GM23338 (cell line): ENCODE measurements around the gene ICAM2. TPM values are rescaled to one million over a fixed set of nuclear protein-coding genes. Genes with fewer than 3 reads are reported as not detected.

Experiments used
- ATAC-seq: fragments of 200-7000 bp; cut with Tn5 transposase; 3 replicates; pipeline ENCODE4 v1.9.1; 2020
- DNase-seq: peaks from one replicate; pipeline ENCODE4 v3.0.0-alpha.2; 2015; ENCODE audit warnings: low spot score
- H2AFZ ChIP-seq: fragments of 200-600 bp; sonication (generic); 2 replicates; pipeline ENCODE4 v1.8.0; 2016; ENCODE audit warnings: antibody characterized with exemption, mild to moderate bottlenecking, moderate library complexity
- H3F3A ChIP-seq: fragments of 200-600 bp; sonication (generic); replicated peaks from 2 replicates; pipeline ENCODE4 v1.8.0; 2017; ENCODE audit warnings: antibody characterized with exemption, mixed run types, low read depth
- H3K27ac ChIP-seq: fragments of 200-600 bp; sonication (generic); 2 replicates; pipeline ENCODE4 v1.6.1; 2016; ENCODE audit warnings: low read depth
- H3K27me3 ChIP-seq: fragments of 200-600 bp; sonication (generic); 2 replicates; pipeline ENCODE4 v1.8.0; 2016; ENCODE audit warnings: mild to moderate bottlenecking, mixed run types, moderate library complexity; ENCODE audit not compliant: insufficient read depth
- H3K36me3 ChIP-seq: fragments of 200-600 bp; sonication (generic); 2 replicates; pipeline ENCODE4 v1.8.0; 2016; ENCODE audit warnings: mild to moderate bottlenecking; ENCODE audit not compliant: insufficient read depth
- H3K4me1 ChIP-seq: fragments of 200-600 bp; sonication (generic); 2 replicates; pipeline ENCODE4 v1.8.0; 2016; ENCODE audit warnings: mild to moderate bottlenecking, moderate library complexity; ENCODE audit not compliant: insufficient read depth
- H3K4me2 ChIP-seq: fragments of 200-600 bp; sonication (generic); 2 replicates; pipeline ENCODE4 v1.7.1; 2017; ENCODE audit warnings: mixed run types
- H3K4me3 ChIP-seq: fragments of 200-600 bp; sonication (generic); 2 replicates; pipeline ENCODE4 v1.6.1; 2016; ENCODE audit warnings: mixed run types
- H3K79me2 ChIP-seq: fragments of 200-600 bp; sonication (generic); replicated peaks from 2 replicates; pipeline ENCODE4 v1.8.0; 2017; ENCODE audit warnings: mild to moderate bottlenecking; ENCODE audit not compliant: insufficient read depth
- H3K9me2 ChIP-seq: fragments of 200-600 bp; sonication (generic); 2 replicates; pipeline ENCODE4 v1.8.0; 2017; ENCODE audit not compliant: insufficient read depth
- H4K20me1 ChIP-seq: fragments of 200-600 bp; sonication (generic); replicated peaks from 2 replicates; pipeline ENCODE4 v1.8.0; 2017; ENCODE audit warnings: mild to moderate bottlenecking; ENCODE audit not compliant: insufficient read depth
- H3K27ac Mint-ChIP-seq: 2 replicates; pipeline ENCODE4 v1.8.0; 2020; ENCODE audit warnings: inconsistent platforms, mild to moderate bottlenecking, moderate library complexity, mixed read lengths
- H3K27me3 Mint-ChIP-seq: 3 replicates; pipeline ENCODE4 v1.8.0; 2022; ENCODE audit warnings: low read depth, mild to moderate bottlenecking, moderate library complexity, mixed read lengths, inconsistent platforms; ENCODE audit not compliant: insufficient read depth, poor library complexity
- H3K36me3 Mint-ChIP-seq: 3 replicates; pipeline ENCODE4 v1.8.0; 2021; ENCODE audit warnings: low read depth, mild to moderate bottlenecking, inconsistent platforms, moderate library complexity, mixed read lengths
- H3K4me1 Mint-ChIP-seq: 3 replicates; pipeline ENCODE4 v1.8.0; 2020; ENCODE audit warnings: mild to moderate bottlenecking, inconsistent platforms, mixed read lengths
- H3K4me3 Mint-ChIP-seq: 3 replicates; pipeline ENCODE4 v1.8.0; 2021; ENCODE audit warnings: moderate library complexity, mild to moderate bottlenecking, inconsistent platforms, mixed read lengths
- H3K9me3 Mint-ChIP-seq: 3 replicates; pipeline ENCODE4 v1.8.0; 2020; ENCODE audit warnings: moderate library complexity, mild to moderate bottlenecking, inconsistent platforms, mixed read lengths
- CREB1 ChIP-seq: fragments of 250-450 bp; sonication (Bioruptor Pico); IDR thresholded peaks from 2 replicates; pipeline ENCODE4 v1.5.0; 2020; ENCODE audit warnings: low read depth, mild to moderate bottlenecking, moderate library complexity
- EZH2 ChIP-seq: fragments of 200-600 bp; sonication (generic); IDR thresholded peaks from one replicate; pipeline ENCODE4 v1.8.0; 2017; ENCODE audit warnings: antibody characterized with exemption, mild to moderate bottlenecking, low read depth; ENCODE audit not compliant: unreplicated experiment
- EZH2phosphoT487 ChIP-seq: fragments of 200-600 bp; sonication (generic); IDR thresholded peaks from one replicate; pipeline ENCODE4 v1.8.1; 2018; ENCODE audit warnings: antibody characterized with exemption; ENCODE audit not compliant: unreplicated experiment
- JUNB ChIP-seq: IDR thresholded peaks from one replicate; pipeline ENCODE4 v1.6.1; 2016; ENCODE audit warnings: antibody characterized with exemption; ENCODE audit not compliant: unreplicated experiment
- NANOG ChIP-seq: IDR thresholded peaks from 2 replicates; pipeline ENCODE4 v1.6.1; 2016; ENCODE audit warnings: antibody characterized with exemption, borderline replicate concordance
- POLR2AphosphoS5 ChIP-seq: IDR thresholded peaks from 2 replicates; pipeline ENCODE4 v1.6.1; 2016; ENCODE audit warnings: antibody characterized with exemption, low read depth
- REST ChIP-seq: IDR thresholded peaks from one replicate; pipeline ENCODE4 v1.6.1; 2018; ENCODE audit warnings: antibody characterized with exemption; ENCODE audit not compliant: unreplicated experiment
- STAT1 ChIP-seq: IDR thresholded peaks from one replicate; pipeline ENCODE4 v1.6.1; 2016; ENCODE audit warnings: antibody characterized with exemption; ENCODE audit not compliant: unreplicated experiment
- ZNF114 ChIP-seq: fragments of 250-450 bp; sonication (Bioruptor Pico); IDR thresholded peaks from 2 replicates; pipeline ENCODE4 v1.5.0; 2020; ENCODE audit warnings: mild to moderate bottlenecking, moderate library complexity
- ZNF331 ChIP-seq: fragments of 250-450 bp; sonication (Bioruptor Pico); IDR thresholded peaks from 2 replicates; pipeline ENCODE4 v1.5.0; 2020; ENCODE audit warnings: low read depth, mild to moderate bottlenecking, moderate library complexity
- ZNF462 ChIP-seq: fragments of 250-450 bp; sonication (Bioruptor Pico); IDR thresholded peaks from 2 replicates; pipeline ENCODE4 v1.5.0; 2020; ENCODE audit warnings: mild to moderate bottlenecking, moderate library complexity
- polyA plus RNA-seq: library from polyadenylated mRNA; unstranded; fragments of >200 nt; fragmentation: Nextera tagmentation; extraction: Ambion mirVana; gene quantifications from 2 replicates; pipeline ENCODE4 v1.2.1, GENCODE V29; 2016
- total RNA-seq: library from RNA; depleted of rRNA; stranded (reverse); fragments of >200 nt; shearing (Covaris generic); gene quantifications from 2 replicates; pipeline ENCODE4 v1.2.3, GENCODE V29; 2014
- TF ChIP-seq, protein P1 (sequence below), 2 experiments: fragments of 200-600 bp in 1 of 2; sonication (generic) in 1 of 2; conservative IDR thresholded peaks; 2 replicates each; pipeline versions ENCODE4 v1.5.1 to v1.6.1; 2016 to 2017; ENCODE audit warnings: antibody characterized with exemption in 2 of 2, low read depth in 2 of 2, mild to moderate bottlenecking in 2 of 2, moderate library complexity in 1 of 2
- TF ChIP-seq, protein P2 (sequence below): IDR thresholded peaks from 2 replicates; pipeline ENCODE4 v1.6.1; 2016; ENCODE audit warnings: antibody characterized with exemption

Gene ICAM2
- total and polyA plus RNA-seq, 2 experiments from 2014 or later, result 0.31 to 0.86 TPM

DNA sequence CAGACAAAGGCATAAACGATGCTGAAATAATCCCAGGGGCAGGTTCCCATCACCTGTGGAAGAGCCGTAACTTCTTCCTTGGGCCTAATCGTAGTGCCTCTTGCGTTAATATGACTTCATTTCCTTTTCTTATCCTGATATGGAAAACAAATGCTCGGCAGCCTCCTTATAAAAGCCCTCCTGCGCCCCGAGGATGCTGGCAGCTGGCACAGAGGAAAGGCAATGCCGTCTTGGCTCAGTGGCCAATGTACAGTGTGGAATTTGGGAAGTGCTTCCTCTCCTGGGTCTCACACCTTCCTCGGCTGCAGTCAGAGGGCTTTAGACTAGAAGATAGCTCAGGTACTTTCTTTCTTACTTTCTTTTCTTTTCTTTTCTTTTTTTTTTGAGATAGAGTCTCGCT lies 51.2 kb downstream of the ICAM2 start:
- H3K4me3 ChIP-seq, result no peak overlapping the region
- peaks cover 1% of the 10 kb centered on the region; the same call in 2 of the 3 replicates for H3K4me1 Mint-ChIP-seq
- H3F3A ChIP-seq, result no peaks in the 10 kb centered on the region
- TF ChIP-seq STAT1, result no peak
- no peak for TF ChIP-seq ZNF462 (CRISPR knock-in tag)
- TF ChIP-seq NANOG, result no peak
- TF ChIP-seq ZNF331 (CRISPR knock-in tag), result no peak
- TF ChIP-seq CREB1, result no peak
- TF ChIP-seq JUNB, result no peak
- TF ChIP-seq ZNF114 (CRISPR knock-in tag), result no peak
- TF ChIP-seq, protein P1, sequence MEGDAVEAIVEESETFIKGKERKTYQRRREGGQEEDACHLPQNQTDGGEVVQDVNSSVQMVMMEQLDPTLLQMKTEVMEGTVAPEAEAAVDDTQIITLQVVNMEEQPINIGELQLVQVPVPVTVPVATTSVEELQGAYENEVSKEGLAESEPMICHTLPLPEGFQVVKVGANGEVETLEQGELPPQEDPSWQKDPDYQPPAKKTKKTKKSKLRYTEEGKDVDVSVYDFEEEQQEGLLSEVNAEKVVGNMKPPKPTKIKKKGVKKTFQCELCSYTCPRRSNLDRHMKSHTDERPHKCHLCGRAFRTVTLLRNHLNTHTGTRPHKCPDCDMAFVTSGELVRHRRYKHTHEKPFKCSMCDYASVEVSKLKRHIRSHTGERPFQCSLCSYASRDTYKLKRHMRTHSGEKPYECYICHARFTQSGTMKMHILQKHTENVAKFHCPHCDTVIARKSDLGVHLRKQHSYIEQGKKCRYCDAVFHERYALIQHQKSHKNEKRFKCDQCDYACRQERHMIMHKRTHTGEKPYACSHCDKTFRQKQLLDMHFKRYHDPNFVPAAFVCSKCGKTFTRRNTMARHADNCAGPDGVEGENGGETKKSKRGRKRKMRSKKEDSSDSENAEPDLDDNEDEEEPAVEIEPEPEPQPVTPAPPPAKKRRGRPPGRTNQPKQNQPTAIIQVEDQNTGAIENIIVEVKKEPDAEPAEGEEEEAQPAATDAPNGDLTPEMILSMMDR (conservative IDR thresholded peaks at IDR 0.05; ENCODE audit: low read depth in 2 of 2), result no peak
- TF ChIP-seq EZH2, result no peak
- TF ChIP-seq REST, result no peak
- no peak for TF ChIP-seq EZH2phosphoT487
- TF ChIP-seq, protein P2, sequence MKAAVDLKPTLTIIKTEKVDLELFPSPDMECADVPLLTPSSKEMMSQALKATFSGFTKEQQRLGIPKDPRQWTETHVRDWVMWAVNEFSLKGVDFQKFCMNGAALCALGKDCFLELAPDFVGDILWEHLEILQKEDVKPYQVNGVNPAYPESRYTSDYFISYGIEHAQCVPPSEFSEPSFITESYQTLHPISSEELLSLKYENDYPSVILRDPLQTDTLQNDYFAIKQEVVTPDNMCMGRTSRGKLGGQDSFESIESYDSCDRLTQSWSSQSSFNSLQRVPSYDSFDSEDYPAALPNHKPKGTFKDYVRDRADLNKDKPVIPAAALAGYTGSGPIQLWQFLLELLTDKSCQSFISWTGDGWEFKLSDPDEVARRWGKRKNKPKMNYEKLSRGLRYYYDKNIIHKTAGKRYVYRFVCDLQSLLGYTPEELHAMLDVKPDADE, result no peak
- TF ChIP-seq POLR2AphosphoS5, result no peak
- no peaks in the 10 kb centered on the region for H4K20me1 ChIP-seq
- no peaks in the 10 kb centered on the region for H3K9me2 ChIP-seq
- peaks cover 7% of the 10 kb centered on the region for H3K27me3 Mint-ChIP-seq
- H3K36me3 Mint-ChIP-seq, result no peaks in the 10 kb centered on the region
- H3K36me3 ChIP-seq, result no peaks in the 10 kb centered on the region
- ATAC-seq (no peak), DNase-seq (no peak)
- H3K4me3 Mint-ChIP-seq, result no peak overlapping the region
- H3K9me3 Mint-ChIP-seq, result no peaks in the 10 kb centered on the region
- no peak overlapping the region for H3K4me2 ChIP-seq
- no peak overlapping the region for H2AFZ ChIP-seq
- H3K4me1 ChIP-seq, result no peaks in the 10 kb centered on the region
- no peaks in the 10 kb centered on the region for H3K27me3 ChIP-seq
- H3K27ac ChIP-seq, result no peak overlapping the region
- no peak overlapping the region for H3K27ac Mint-ChIP-seq
- no peaks in the 10 kb centered on the region for H3K79me2 ChIP-seq
